Muscle layer of colon (tissue), 2 donors: ENCODE data around the gene OR51B2.

ENCODE experiments used
- H3K27ac ChIP-seq: one replicate; pipeline ENCODE4 v1.7.0; 2013; ENCODE audit warnings: low read depth, mild to moderate bottlenecking, low read length, moderate library complexity
- H3K27me3 ChIP-seq, 2 donors: one replicate each; pipeline ENCODE4 v1.7.0; 2013; ENCODE audit warnings: low read length in 2 of 2, mild to moderate bottlenecking in 2 of 2; ENCODE audit not compliant: insufficient read depth in 2 of 2, control insufficient read depth in 1 of 2
- H3K36me3 ChIP-seq: one replicate; pipeline ENCODE4 v1.7.0; 2013; ENCODE audit warnings: mild to moderate bottlenecking, low read length; ENCODE audit not compliant: insufficient read depth
- H3K4me1 ChIP-seq: one replicate; pipeline ENCODE4 v1.7.0; 2013; ENCODE audit warnings: mild to moderate bottlenecking, low read length; ENCODE audit not compliant: insufficient read depth
- H3K4me3 ChIP-seq, 2 donors: one replicate each; pipeline ENCODE4 v1.7.0; 2013; ENCODE audit warnings: low read length in 2 of 2, low read depth in 1 of 2, mild to moderate bottlenecking in 1 of 2, moderate library complexity in 1 of 2
- H3K9ac ChIP-seq: one replicate; pipeline ENCODE4 v1.7.0; 2013; ENCODE audit warnings: low read length
- H3K9me3 ChIP-seq: one replicate; pipeline ENCODE4 v1.7.0; 2013; ENCODE audit warnings: mild to moderate bottlenecking, low read length
- donor health status: abdominal sarcoma.
- donor health status: Adenocarcinoma of cecum.

The OR51B2 gene

GRCh38 chr11:5279471-5280090 lies 44.5 kb downstream of the OR51B2 start:
- Histone ChIP-seq H3K9ac (no peak overlapping the region), H3K4me3 (no peak overlapping the region), H3K9me3 (no peaks in the 10 kb centered on the region), H3K27ac (no peak overlapping the region), H3K4me1 (no peaks in the 10 kb centered on the region), H3K36me3 (no peaks in the 10 kb centered on the region), H3K27me3 (no peaks in the 10 kb centered on the region)

GRCh38 chr11:5277807-5278382 lies 46.2 kb downstream of the OR51B2 start:
- Histone ChIP-seq H3K27me3 (no peaks in the 10 kb centered on the region), H3K9ac (no peak overlapping the region), H3K4me3 (no peak overlapping the region), H3K36me3 (no peaks in the 10 kb centered on the region), H3K4me1 (no peaks in the 10 kb centered on the region), H3K9me3 (no peaks in the 10 kb centered on the region), H3K27ac (no peak overlapping the region)

- Histone ChIP-seq H3K4me1 (no peaks in the 10 kb centered on the region), H3K9me3 (no peaks in the 10 kb centered on the region), H3K4me3 (no peak overlapping the region), H3K27me3 (no peaks in the 10 kb centered on the region), H3K9ac (no peak overlapping the region), H3K36me3 (no peaks in the 10 kb centered on the region), H3K27ac (no peak overlapping the region)
Observed at GRCh38 chr11:5276697-5277096, 47.4 kb downstream of the OR51B2 start.

- H3K27ac ChIP-seq: no peak overlapping the region
- no peaks in the 10 kb centered on the region for H3K9me3 ChIP-seq
- H3K36me3 ChIP-seq: no peaks in the 10 kb centered on the region
- H3K4me1 ChIP-seq: no peaks in the 10 kb centered on the region
- no peaks in the 10 kb centered on the region for H3K27me3 ChIP-seq
- no peak overlapping the region for H3K9ac ChIP-seq
- no peak overlapping the region for H3K4me3 ChIP-seq
Observed at GRCh38 chr11:5275369-5276110, 48.6 kb downstream of the OR51B2 start.

- Histone ChIP-seq H3K4me3 (no peak overlapping the region), H3K27ac (no peak overlapping the region), H3K27me3 (no peaks in the 10 kb centered on the region), H3K4me1 (no peaks in the 10 kb centered on the region), H3K9ac (no peak overlapping the region), H3K36me3 (no peaks in the 10 kb centered on the region), H3K9me3 (no peaks in the 10 kb centered on the region)
Observed at GRCh38 chr11:5274395-5274794, 49.7 kb downstream of the OR51B2 start.
